Neutrophil (primary cell): Measurements from ENCODE around the gene IGSF5.

Experiments
- H3K27ac ChIP-seq: fragments of 200-600 bp; sonication (generic); 2 replicates; pipeline ENCODE4 v1.5.1; 2016; ENCODE audit warnings: mild to moderate bottlenecking, moderate library complexity
- H3K27me3 ChIP-seq: fragments of 200-600 bp; sonication (generic); 2 replicates; pipeline ENCODE4 v1.6.0; 2016; ENCODE audit warnings: mild to moderate bottlenecking
- H3K36me3 ChIP-seq: fragments of 200-600 bp; sonication (generic); 2 replicates; pipeline ENCODE4 v1.5.1; 2017
- H3K4me1 ChIP-seq, 2 experiments: fragments of 200-600 bp in 1 of 2; sonication (generic) in 1 of 2; 1 replicate in 1 of 2; 2 replicates in 1 of 2; pipeline versions ENCODE4 v1.5.1 to v1.6.1; 2013 to 2016; ENCODE audit warnings: low read depth in 1 of 2, low read length in 1 of 2, mild to moderate bottlenecking in 1 of 2, moderate library complexity in 1 of 2; ENCODE audit not compliant: control insufficient read depth in 1 of 2, insufficient read depth in 1 of 2
- H3K4me3 ChIP-seq, 2 experiments: fragments of 200-600 bp in 1 of 2; sonication (generic) in 1 of 2; 1 replicate in 1 of 2; 2 replicates in 1 of 2; pipeline ENCODE4 v1.5.1; 2013 to 2016; ENCODE audit warnings: low read depth in 1 of 2, low read length in 1 of 2, mild to moderate bottlenecking in 1 of 2, moderate library complexity in 1 of 2
- H3K9me3 ChIP-seq: fragments of 200-600 bp; sonication (generic); 2 replicates; pipeline ENCODE4 v1.5.1; 2016
- CTCF ChIP-seq: fragments of 200-600 bp; sonication (generic); IDR thresholded peaks from 2 replicates; pipeline ENCODE4 v1.5.1; 2016; ENCODE audit warnings: antibody characterized with exemption

The IGSF5 gene

GRCh38 chr21:39727401-39728120, 17.4 kb upstream of the IGSF5 start:
- Histone ChIP-seq H3K4me3 (no peak overlapping the region), H3K4me1 (no peaks in the 10 kb centered on the region), H3K9me3 (no peaks in the 10 kb centered on the region), H3K27me3 (no peaks in the 10 kb centered on the region), H3K36me3 (no peaks in the 10 kb centered on the region), H3K27ac (no peak overlapping the region)
- no peak for TF ChIP-seq CTCF

- Histone ChIP-seq H3K4me3 (no peak overlapping the region), H3K36me3 (no peaks in the 10 kb centered on the region), H3K4me1 (no peaks in the 10 kb centered on the region), H3K9me3 (no peaks in the 10 kb centered on the region), H3K27ac (no peak overlapping the region), H3K27me3 (no peaks in the 10 kb centered on the region)
- TF ChIP-seq CTCF = no peak
These were observed 16.6 kb upstream of the IGSF5 start for GRCh38 chr21:39728341-39728740.

- no peak for TF ChIP-seq CTCF
These were observed 14.4 kb upstream of the IGSF5 start for GRCh38 chr21:39730418-39731157.

GRCh38 chr21:39736716-39737115, 8.3 kb upstream of the IGSF5 start:
- no peak for TF ChIP-seq CTCF
- Histone ChIP-seq H3K4me3 (no peak overlapping the region), H3K36me3 (no peaks in the 10 kb centered on the region), H3K27me3 (no peaks in the 10 kb centered on the region), H3K4me1 (no peaks in the 10 kb centered on the region), H3K27ac (no peak overlapping the region), H3K9me3 (no peaks in the 10 kb centered on the region)

More at GRCh38 chr21:39730418-39731157, 14.4 kb upstream of the IGSF5 start:
- Histone ChIP-seq H3K9me3 (no peaks in the 10 kb centered on the region), H3K27ac (no peak overlapping the region), H3K27me3 (no peaks in the 10 kb centered on the region), H3K4me3 (no peak overlapping the region), H3K4me1 (no peaks in the 10 kb centered on the region), H3K36me3 (no peaks in the 10 kb centered on the region)

- Histone ChIP-seq H3K27me3 (no peaks in the 10 kb centered on the region), H3K9me3 (no peaks in the 10 kb centered on the region), H3K4me1 (no peaks in the 10 kb centered on the region), H3K4me3 (no peak overlapping the region), H3K36me3 (no peaks in the 10 kb centered on the region), H3K27ac (no peak overlapping the region)
- no peak for TF ChIP-seq CTCF
These were observed 7.5 kb upstream of the IGSF5 start for GRCh38 chr21:39737376-39738000.
